Trophoblast cell (in vitro differentiated cells and primary cell): ENCODE measurements around the gene OR13C4.

ENCODE experiments used
- DNase-seq, 2 donors: peaks; one replicate each; pipeline ENCODE4 v3.0.0-alpha.2; 2016
- H2AFZ ChIP-seq: 2 replicates; pipeline ENCODE4 v1.6.1; 2013; ENCODE audit warnings: low read length, moderate library complexity, mild to moderate bottlenecking; ENCODE audit not compliant: insufficient read depth, poor library complexity
- H2AK5ac ChIP-seq: 2 replicates; pipeline ENCODE4 v1.6.1; 2013; ENCODE audit warnings: mild to moderate bottlenecking, low read length
- H2BK120ac ChIP-seq: 2 replicates; pipeline ENCODE4 v1.6.1; 2013; ENCODE audit warnings: low read length, mild to moderate bottlenecking, moderate library complexity; ENCODE audit not compliant: insufficient read depth, poor library complexity
- H2BK12ac ChIP-seq: 2 replicates; pipeline ENCODE4 v1.6.1; 2013; ENCODE audit warnings: mild to moderate bottlenecking, low read length, moderate library complexity
- H2BK5ac ChIP-seq: 2 replicates; pipeline ENCODE4 v1.6.1; 2013; ENCODE audit warnings: low read length, low read depth, moderate library complexity, mild to moderate bottlenecking; ENCODE audit not compliant: poor library complexity
- H3K14ac ChIP-seq: 2 replicates; pipeline ENCODE4 v1.6.1; 2013; ENCODE audit warnings: mild to moderate bottlenecking, low read length
- H3K18ac ChIP-seq: 2 replicates; pipeline ENCODE4 v1.6.1; 2013; ENCODE audit warnings: mild to moderate bottlenecking, low read length
- H3K23ac ChIP-seq: 2 replicates; pipeline ENCODE4 v1.6.1; 2013; ENCODE audit warnings: low read length
- H3K27ac ChIP-seq: 2 replicates; pipeline ENCODE4 v1.5.1; 2013; ENCODE audit warnings: low read depth, mild to moderate bottlenecking, inconsistent platforms, low read length, moderate library complexity
- H3K27me3 ChIP-seq: 2 replicates; pipeline ENCODE4 v1.6.1; 2013; ENCODE audit warnings: inconsistent platforms, mild to moderate bottlenecking, low read length, moderate library complexity; ENCODE audit not compliant: insufficient read depth
- H3K36me3 ChIP-seq, 2 experiments: 1 replicate in 1 of 2; 2 replicates in 1 of 2; pipeline ENCODE4 v1.6.1; 2013; ENCODE audit warnings: low read length in 2 of 2, mild to moderate bottlenecking in 2 of 2, moderate library complexity in 1 of 2; ENCODE audit not compliant: insufficient read depth in 2 of 2, control insufficient read depth in 1 of 2
- H3K4ac ChIP-seq: 2 replicates; pipeline ENCODE4 v1.6.1; 2013; ENCODE audit warnings: low read depth, mild to moderate bottlenecking, low read length, moderate library complexity
- H3K4me1 ChIP-seq, 2 experiments: 1 replicate in 1 of 2; 2 replicates in 1 of 2; pipeline ENCODE4 v1.6.1; 2013; ENCODE audit warnings: low read length in 2 of 2, mild to moderate bottlenecking in 2 of 2, moderate library complexity in 1 of 2; ENCODE audit not compliant: insufficient read depth in 2 of 2, control insufficient read depth in 1 of 2
- H3K4me2 ChIP-seq: 2 replicates; pipeline ENCODE4 v1.6.1; 2013; ENCODE audit warnings: inconsistent platforms, mild to moderate bottlenecking, low read length, moderate library complexity
- H3K4me3 ChIP-seq: 2 replicates; pipeline ENCODE4 v1.5.1; 2013; ENCODE audit warnings: mild to moderate bottlenecking, low read depth, low read length, inconsistent platforms
- H3K79me1 ChIP-seq: one replicate; pipeline ENCODE4 v1.6.1; 2013; ENCODE audit warnings: low read length
- H3K79me2 ChIP-seq: 2 replicates; pipeline ENCODE4 v1.6.1; 2013; ENCODE audit warnings: low read length, mild to moderate bottlenecking; ENCODE audit not compliant: control insufficient read depth, insufficient read depth, poor library complexity
- H3K9ac ChIP-seq: 2 replicates; pipeline ENCODE4 v1.6.1; 2013; ENCODE audit warnings: mild to moderate bottlenecking, low read length
- H3K9me3 ChIP-seq: 2 replicates; pipeline ENCODE4 v1.6.1; 2013; ENCODE audit warnings: low read depth, mild to moderate bottlenecking, control low read depth, inconsistent platforms, low read length; ENCODE audit not compliant: insufficient read depth
- H4K12ac ChIP-seq: 2 replicates; pipeline ENCODE4 v1.6.1; 2013; ENCODE audit warnings: low read depth, mild to moderate bottlenecking, low read length, moderate library complexity
- H4K8ac ChIP-seq: 2 replicates; pipeline ENCODE4 v1.6.1; 2013; ENCODE audit warnings: low read depth, mild to moderate bottlenecking, low read length, moderate library complexity
- H4K91ac ChIP-seq: one replicate; pipeline ENCODE4 v1.6.1; 2013; ENCODE audit warnings: low read depth, mild to moderate bottlenecking, low read length, moderate library complexity
- WGBS: extraction: QIAGEN DNeasy Blood & Tissue Kit; methylation state at CpG from one replicate; pipeline ENCODE4 v1.1.7; 2013; ENCODE audit warnings: missing lambda C conversion rate; ENCODE audit not compliant: insufficient read length, insufficient coverage; ENCODE audit errors: extremely low coverage; 5-methylcytosine and 5-hydroxymethylcytosine counted together

The OR13C4 gene

GRCh38 chr9:104564358-104564757, 37.3 kb upstream of the OR13C4 start:
- Histone ChIP-seq H3K4me1 (no peaks in the 10 kb centered on the region), H4K91ac (no peak overlapping the region), H3K36me3 (no peaks in the 10 kb centered on the region), H3K9ac (no peak overlapping the region), H4K12ac (no peak overlapping the region), H3K23ac (no peak overlapping the region), H3K9me3 (no peaks in the 10 kb centered on the region), H3K18ac (no peak overlapping the region), H3K27me3 (no peaks in the 10 kb centered on the region), H3K4me2 (no peak overlapping the region), H3K27ac (no peak overlapping the region), H2BK120ac (no peak overlapping the region), H3K79me2 (no peaks in the 10 kb centered on the region), H2BK5ac (no peak overlapping the region), H3K4me3 (no peak overlapping the region), H3K79me1 (no peaks in the 10 kb centered on the region), H2AK5ac (no peak overlapping the region), H3K4ac (no peak overlapping the region), H2AFZ (no peak overlapping the region), H2BK12ac (no peak overlapping the region), H4K8ac (no peak overlapping the region), H3K14ac (no peak overlapping the region)
- no peak for DNase-seq
- no CpG with 5 or more reads among the region's 1 CpG for WGBS

GRCh38 chr9:104556830-104557634, 30.0 kb upstream of the OR13C4 start:
- H3K4ac ChIP-seq, result no peak overlapping the region
- H4K8ac ChIP-seq, result no peak overlapping the region
- H3K4me3 ChIP-seq, result no peak overlapping the region
- H3K9ac ChIP-seq, result no peak overlapping the region
- no peak overlapping the region for H2AFZ ChIP-seq
- H3K27me3 ChIP-seq, result no peaks in the 10 kb centered on the region
- H4K91ac ChIP-seq, result no peak overlapping the region
- no CpG with 5 or more reads among the region's 8 CpGs for WGBS
- no peaks in the 10 kb centered on the region for H3K9me3 ChIP-seq
- H3K4me1 ChIP-seq, result peaks cover 0 to 6% of the 10 kb centered on the region in 2 experiments
- H3K36me3 ChIP-seq, result no peaks in the 10 kb centered on the region
- H3K4me2 ChIP-seq, result no peak overlapping the region
- H2AK5ac ChIP-seq, result no peak overlapping the region
- H3K14ac ChIP-seq, result no peak overlapping the region
- no peak for DNase-seq
- no peak overlapping the region for H3K18ac ChIP-seq
- no peak overlapping the region for H2BK120ac ChIP-seq
- no peak overlapping the region for H3K23ac ChIP-seq
- H3K79me2 ChIP-seq, result no peaks in the 10 kb centered on the region
- H4K12ac ChIP-seq, result no peak overlapping the region
- H2BK5ac ChIP-seq, result no peak overlapping the region
- no peak overlapping the region for H2BK12ac ChIP-seq
- H3K79me1 ChIP-seq, result no peaks in the 10 kb centered on the region
- no peak overlapping the region for H3K27ac ChIP-seq

GRCh38 chr9:104555521-104555920, 28.5 kb upstream of the OR13C4 start:
- H3K27me3 ChIP-seq, result no peaks in the 10 kb centered on the region
- H4K12ac ChIP-seq, result no peak overlapping the region
- H3K14ac ChIP-seq, result no peak overlapping the region
- no CpG with 5 or more reads among the region's 1 CpG for WGBS
- no peak overlapping the region for H2BK5ac ChIP-seq
- H4K91ac ChIP-seq, result no peak overlapping the region
- H3K36me3 ChIP-seq, result no peaks in the 10 kb centered on the region
- H3K4me2 ChIP-seq, result no peak overlapping the region
- H3K4me1 ChIP-seq, result peaks cover 0 to 6% of the 10 kb centered on the region in 2 experiments
- H3K9ac ChIP-seq, result no peak overlapping the region
- H4K8ac ChIP-seq, result no peak overlapping the region
- H3K18ac ChIP-seq, result no peak overlapping the region
- no peaks in the 10 kb centered on the region for H3K79me1 ChIP-seq
- H3K4me3 ChIP-seq, result no peak overlapping the region
- no peak overlapping the region for H2AFZ ChIP-seq
- no peak for DNase-seq
- H3K4ac ChIP-seq, result no peak overlapping the region
- H2AK5ac ChIP-seq, result no peak overlapping the region
- no peaks in the 10 kb centered on the region for H3K79me2 ChIP-seq
- H2BK12ac ChIP-seq, result no peak overlapping the region
- no peak overlapping the region for H3K23ac ChIP-seq
- no peak overlapping the region for H2BK120ac ChIP-seq
- no peaks in the 10 kb centered on the region for H3K9me3 ChIP-seq
- no peak overlapping the region for H3K27ac ChIP-seq

- no peak for DNase-seq
- no peak overlapping the region for H4K8ac ChIP-seq
- H3K18ac ChIP-seq, result no peak overlapping the region
- no peak overlapping the region for H4K12ac ChIP-seq
- H3K9ac ChIP-seq, result no peak overlapping the region
- no peaks in the 10 kb centered on the region for H3K27me3 ChIP-seq
- H3K27ac ChIP-seq, result no peak overlapping the region
- H3K4ac ChIP-seq, result no peak overlapping the region
- H3K79me1 ChIP-seq, result no peaks in the 10 kb centered on the region
- no peaks in the 10 kb centered on the region for H3K36me3 ChIP-seq
- H2AK5ac ChIP-seq, result no peak overlapping the region
- peaks cover 0 to 6% of the 10 kb centered on the region in 2 experiments for H3K4me1 ChIP-seq
- no peak overlapping the region for H3K23ac ChIP-seq
- no peak overlapping the region for H3K4me3 ChIP-seq
- H3K9me3 ChIP-seq, result no peaks in the 10 kb centered on the region
- WGBS, result no CpG with 5 or more reads among the region's 1 CpG
- H2BK120ac ChIP-seq, result no peak overlapping the region
- no peak overlapping the region for H3K14ac ChIP-seq
- H3K79me2 ChIP-seq, result no peaks in the 10 kb centered on the region
- H2AFZ ChIP-seq, result no peak overlapping the region
- no peak overlapping the region for H4K91ac ChIP-seq
- H2BK5ac ChIP-seq, result no peak overlapping the region
- H3K4me2 ChIP-seq, result no peak overlapping the region
- H2BK12ac ChIP-seq, result no peak overlapping the region
These were observed 26.3 kb upstream of the OR13C4 start for GRCh38 chr9:104553261-104553660.
